ENCODE results near the gene BCL7C.
A peak's percentile ranks its signal among the peaks of the same experiment; 100 is the strongest.

The BCL7C gene

GRCh38 chr16:30921748-30922419 is 28.0 kb upstream of the BCL7C start:
- 0 out of 2 replicates have a peak, but pooled peaks have one; percentile 8 for TF ChIP-seq EP300 (IDR thresholded peaks at IDR 0.05; ENCODE audit: borderline replicate concordance)
- TF ChIP-seq USF1 (IDR thresholded peaks at IDR 0.05) = no peak
- no peak for TF ChIP-seq EGR1 (IDR thresholded peaks at IDR 0.05)
- peak; percentile 90 for TF ChIP-seq RAD21 (IDR thresholded peaks at IDR 0.05; ENCODE audit: low read depth)
- TF ChIP-seq TEAD4 (IDR thresholded peaks at IDR 0.05) = peak; percentile 14; the same call in 1 of the 2 replicates
- no peak for TF ChIP-seq CEBPB (IDR thresholded peaks at IDR 0.05)
- TF ChIP-seq ZBTB7A (IDR thresholded peaks at IDR 0.05; ENCODE audit: low read depth) = peak; percentile 99
- no peak for TF ChIP-seq CREB1 (IDR thresholded peaks at IDR 0.05; ENCODE audit: low read depth)
- peak; percentile 48; the same call in 1 of the 2 replicates for TF ChIP-seq YY1 (IDR thresholded peaks at IDR 0.05; ENCODE audit: low read depth)
- TF ChIP-seq TAF1 (IDR thresholded peaks at IDR 0.05; ENCODE audit: low read depth) = peak; percentile 49; the same call in 1 of the 2 replicates
- no peak for TF ChIP-seq FOXM1 (IDR thresholded peaks at IDR 0.05; ENCODE audit: borderline replicate concordance, low read depth)
- no peak for TF ChIP-seq NFIC (IDR thresholded peaks at IDR 0.05)
- TF ChIP-seq REST (IDR thresholded peaks at IDR 0.05; ENCODE audit: low read depth) = no peak
- TF ChIP-seq TCF12 (IDR thresholded peaks at IDR 0.05; ENCODE audit: low read depth) = no peak; the same call in 1 of the 2 replicates
- TF ChIP-seq MAX (IDR thresholded peaks at IDR 0.05) = 0 out of 2 replicates have a peak, but pooled peaks have one; percentile 8

- TF ChIP-seq TAF1 (IDR thresholded peaks at IDR 0.05; ENCODE audit: low read depth) = no peak
- no peak for TF ChIP-seq ZBTB7A (IDR thresholded peaks at IDR 0.05; ENCODE audit: low read depth)
- TF ChIP-seq MAX (IDR thresholded peaks at IDR 0.05) = no peak
- TF ChIP-seq USF1 (IDR thresholded peaks at IDR 0.05) = no peak
- no peak for TF ChIP-seq CREB1 (IDR thresholded peaks at IDR 0.05; ENCODE audit: low read depth)
- TF ChIP-seq EGR1 (IDR thresholded peaks at IDR 0.05) = no peak
- no peak for TF ChIP-seq RAD21 (IDR thresholded peaks at IDR 0.05; ENCODE audit: low read depth)
- TF ChIP-seq EP300 (IDR thresholded peaks at IDR 0.05; ENCODE audit: borderline replicate concordance) = no peak
- TF ChIP-seq CEBPB (IDR thresholded peaks at IDR 0.05) = no peak
- TF ChIP-seq FOXM1 (IDR thresholded peaks at IDR 0.05; ENCODE audit: borderline replicate concordance, low read depth) = no peak
- no peak for TF ChIP-seq REST (IDR thresholded peaks at IDR 0.05; ENCODE audit: low read depth)
- TF ChIP-seq YY1 (IDR thresholded peaks at IDR 0.05; ENCODE audit: low read depth) = no peak
- no peak for TF ChIP-seq TEAD4 (IDR thresholded peaks at IDR 0.05)
- TF ChIP-seq NFIC (IDR thresholded peaks at IDR 0.05) = no peak
- TF ChIP-seq TCF12 (IDR thresholded peaks at IDR 0.05; ENCODE audit: low read depth) = no peak
Observed at GRCh38 chr16:30921459-30921747, 27.5 kb upstream of the BCL7C start.

GRCh38 chr16:30920891-30921290 is 27.0 kb upstream of the BCL7C start:
- TF ChIP-seq ZBTB7A (IDR thresholded peaks at IDR 0.05; ENCODE audit: low read depth) (no peak), CREB1 (IDR thresholded peaks at IDR 0.05; ENCODE audit: low read depth) (no peak), TAF1 (IDR thresholded peaks at IDR 0.05; ENCODE audit: low read depth) (no peak), MAX (IDR thresholded peaks at IDR 0.05) (no peak), YY1 (IDR thresholded peaks at IDR 0.05; ENCODE audit: low read depth) (no peak), USF1 (IDR thresholded peaks at IDR 0.05) (no peak), EP300 (IDR thresholded peaks at IDR 0.05; ENCODE audit: borderline replicate concordance) (no peak), FOXM1 (IDR thresholded peaks at IDR 0.05; ENCODE audit: borderline replicate concordance, low read depth) (no peak), TEAD4 (IDR thresholded peaks at IDR 0.05) (no peak), RAD21 (IDR thresholded peaks at IDR 0.05; ENCODE audit: low read depth) (no peak), CEBPB (IDR thresholded peaks at IDR 0.05) (no peak), TCF12 (IDR thresholded peaks at IDR 0.05; ENCODE audit: low read depth) (no peak), EGR1 (IDR thresholded peaks at IDR 0.05) (no peak)

GRCh38 chr16:30918614-30919013 is 24.7 kb upstream of the BCL7C start:
- no peak for TF ChIP-seq NFIC (IDR thresholded peaks at IDR 0.05)

- TF ChIP-seq TCF12 (IDR thresholded peaks at IDR 0.05; ENCODE audit: low read depth) (no peak), NFIC (IDR thresholded peaks at IDR 0.05) (no peak), MAX (IDR thresholded peaks at IDR 0.05) (no peak), CEBPB (IDR thresholded peaks at IDR 0.05) (no peak), USF1 (IDR thresholded peaks at IDR 0.05) (no peak), ZBTB7A (IDR thresholded peaks at IDR 0.05; ENCODE audit: low read depth) (no peak), YY1 (IDR thresholded peaks at IDR 0.05; ENCODE audit: low read depth) (no peak), EP300 (IDR thresholded peaks at IDR 0.05; ENCODE audit: borderline replicate concordance) (no peak), FOXM1 (IDR thresholded peaks at IDR 0.05; ENCODE audit: borderline replicate concordance, low read depth) (no peak)
Observed at GRCh38 chr16:30914830-30915229, 21.0 kb upstream of the BCL7C start.

All from Ishikawa (cell line).